Right lobe of liver (tissue), 4 donors: ENCODE data around the gene ITPR2.

Experiments used
- POLR2A ChIP-seq: fragments of 450-650 bp; IDR thresholded peaks from one replicate; pipeline ENCODE4 v1.6.1; 2017; ENCODE audit warnings: antibody characterized with exemption, mild to moderate bottlenecking
- TF ChIP-seq, protein P1 (sequence below), 4 donors: fragments of 200-600 bp in 3 of 4; fragments of 450-650 bp in 1 of 4; IDR thresholded peaks; one replicate each; pipeline versions ENCODE4 v1.5.1 to v1.8.0; 2016 to 2022; ENCODE audit warnings: antibody characterized with exemption in 4 of 4, mild to moderate bottlenecking in 2 of 4
- donor health status: DM: no; HTN: no; CAD: no.
- donor health status: DM: no; HTN: no; CAD: no.
- donor health status: DM: no; HTN: yes; CAD: no.

DNA sequence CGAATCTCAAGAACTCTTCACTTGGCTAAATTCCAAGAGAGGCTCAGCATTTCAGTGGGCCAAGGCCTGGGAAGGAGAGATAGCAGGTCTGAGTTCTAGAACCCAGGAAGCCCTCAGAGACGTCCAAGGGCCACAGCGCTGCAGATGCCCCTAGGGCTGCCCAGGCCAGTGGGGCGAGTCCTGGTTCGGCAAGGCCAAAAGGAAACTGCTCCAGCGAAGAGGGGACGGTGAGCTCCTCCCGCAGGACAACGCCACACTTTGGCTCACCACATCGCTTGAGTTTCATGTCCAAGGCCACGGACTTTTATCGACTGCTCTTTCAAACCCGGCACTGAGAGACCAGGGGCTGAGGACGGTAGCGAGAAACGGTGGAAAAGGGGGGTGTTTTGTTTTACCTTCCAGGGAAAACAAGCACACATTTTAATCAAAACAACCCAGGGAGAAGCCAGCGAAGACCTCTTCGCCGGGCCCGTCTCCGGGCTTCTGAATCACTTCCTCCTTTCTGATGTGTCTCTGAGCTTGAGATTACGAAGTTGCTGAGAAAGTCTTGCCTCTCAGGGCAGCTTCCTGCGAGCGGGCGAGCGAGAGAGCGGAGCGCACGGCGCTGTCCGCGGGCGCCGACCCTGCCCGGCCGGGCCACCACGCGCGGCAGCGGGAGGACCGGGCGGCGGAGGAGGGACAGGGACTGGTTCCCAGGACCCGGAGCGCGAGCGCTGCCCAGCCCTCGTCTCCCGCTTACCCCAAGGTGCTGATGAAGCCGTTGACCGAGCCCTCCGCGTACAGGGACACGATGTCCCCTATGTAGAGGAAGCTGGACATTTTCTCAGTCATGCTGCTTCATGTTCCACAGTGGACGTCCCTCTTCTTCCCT lies 808 bp downstream of the ITPR2 start:
- TF ChIP-seq POLR2A = peak; percentile 72
- TF ChIP-seq, protein P1, sequence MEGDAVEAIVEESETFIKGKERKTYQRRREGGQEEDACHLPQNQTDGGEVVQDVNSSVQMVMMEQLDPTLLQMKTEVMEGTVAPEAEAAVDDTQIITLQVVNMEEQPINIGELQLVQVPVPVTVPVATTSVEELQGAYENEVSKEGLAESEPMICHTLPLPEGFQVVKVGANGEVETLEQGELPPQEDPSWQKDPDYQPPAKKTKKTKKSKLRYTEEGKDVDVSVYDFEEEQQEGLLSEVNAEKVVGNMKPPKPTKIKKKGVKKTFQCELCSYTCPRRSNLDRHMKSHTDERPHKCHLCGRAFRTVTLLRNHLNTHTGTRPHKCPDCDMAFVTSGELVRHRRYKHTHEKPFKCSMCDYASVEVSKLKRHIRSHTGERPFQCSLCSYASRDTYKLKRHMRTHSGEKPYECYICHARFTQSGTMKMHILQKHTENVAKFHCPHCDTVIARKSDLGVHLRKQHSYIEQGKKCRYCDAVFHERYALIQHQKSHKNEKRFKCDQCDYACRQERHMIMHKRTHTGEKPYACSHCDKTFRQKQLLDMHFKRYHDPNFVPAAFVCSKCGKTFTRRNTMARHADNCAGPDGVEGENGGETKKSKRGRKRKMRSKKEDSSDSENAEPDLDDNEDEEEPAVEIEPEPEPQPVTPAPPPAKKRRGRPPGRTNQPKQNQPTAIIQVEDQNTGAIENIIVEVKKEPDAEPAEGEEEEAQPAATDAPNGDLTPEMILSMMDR (IDR thresholded peaks at IDR 0.05) = peak in 2 of 4 donors; percentile 14 to 23
